Kidney (tissue), 14 donors: ENCODE results near the gene EPHA2. TPM values are rescaled to one million over a fixed set of nuclear protein-coding genes. Genes with fewer than 3 reads are reported as not detected.

Source experiments
- DNase-seq, 5 donors: peaks; one replicate each; pipeline ENCODE4 v3.0.0-alpha.2; 2013 to 2020
- FAIRE-seq: peaks from 2 replicates; lab custom pipeline; 2012; peaks lifted over from hg19 to GRCh38; lab: Jason Lieb, UNC
- H3K27ac ChIP-seq, 2 donors: one replicate each; pipeline ENCODE4 v1.7.0; 2013; ENCODE audit warnings: low read depth in 2 of 2, low read length in 2 of 2, inconsistent platforms in 1 of 2
- H3K27me3 ChIP-seq: one replicate; pipeline ENCODE4 v1.7.1; 2013; ENCODE audit warnings: low read length, inconsistent platforms; ENCODE audit not compliant: control insufficient read depth, insufficient read depth
- H3K36me3 ChIP-seq, 3 donors: one replicate each; pipeline versions ENCODE4 v1.7.0 to v1.7.1; 2013; ENCODE audit warnings: low read length in 3 of 3, control low read depth in 1 of 3, inconsistent platforms in 1 of 3; ENCODE audit not compliant: insufficient read depth in 3 of 3, control insufficient read depth in 2 of 3
- H3K4me1 ChIP-seq, 3 donors: one replicate each; pipeline versions ENCODE4 v1.7.0 to v1.7.1; 2013; ENCODE audit warnings: low read length in 3 of 3, inconsistent platforms in 1 of 3, low read depth in 1 of 3; ENCODE audit not compliant: control insufficient read depth in 2 of 3, insufficient read depth in 2 of 3
- H3K4me3 ChIP-seq, 3 donors: one replicate each; pipeline versions ENCODE4 v1.7.0 to v1.8.1; 2013; ENCODE audit warnings: low read length in 3 of 3, control low read depth in 1 of 3, inconsistent platforms in 1 of 3
- H3K9ac ChIP-seq, 3 donors: one replicate each; pipeline versions ENCODE4 v1.7.0 to v1.7.1; 2013; ENCODE audit warnings: low read length in 3 of 3, control low read depth in 1 of 3, inconsistent platforms in 1 of 3
- H3K9me3 ChIP-seq, 3 donors: one replicate each; pipeline versions ENCODE4 v1.7.0 to v1.7.1; 2013; ENCODE audit warnings: low read length in 3 of 3, control low read depth in 1 of 3, inconsistent platforms in 1 of 3; ENCODE audit not compliant: control insufficient read depth in 2 of 3, insufficient read depth in 1 of 3
- CTCF ChIP-seq: IDR thresholded peaks from 3 replicates; pipeline ENCODE4 v1.5.1; 2012; ENCODE audit warnings: mild to moderate bottlenecking, moderate library complexity, borderline replicate concordance; ENCODE audit not compliant: insufficient read depth; ENCODE audit errors: extremely low read depth
- intact Hi-C: fragments of 100-400 bp; cut with DNase I; formaldehyde crosslinking; loops from one replicate; pipeline ENCODE4 v1.11.1; 2022
- polyA plus RNA-seq: library from polyadenylated mRNA; stranded (reverse); fragments of 350-450 nt; fragmentation: Illumina TruSeq; extraction: RNeasy Lipid Tissue Mini Kit (QIAGEN cat#74804); gene quantifications from one replicate; pipeline ENCODE4 v1.2.3, GENCODE V29; 2014; ENCODE audit warnings: low read depth, low replicate concordance; ENCODE audit not compliant: insufficient read depth
- total RNA-seq: library from RNA; stranded (reverse); fragmentation: NEBNext Ultra II Directional; extraction: Animal tissue kit (Norgen Biotek cat#: 25700); gene quantifications from one replicate; pipeline ENCODE4 v1.2.1, GENCODE V29; 2021
- donor health status: control.
- donor health status: control.
- donor health status: control.
- donor health status: control.
- donor health status: control.
- donor health status: DM: yes; HTN: yes; CAD: no.
- donor health status: Normal renal cell carcinoma (clear cell type).

EPHA2 gene
- total and polyA plus RNA-seq, 2 donors from 2014 or later: 5.5 to 34.2 TPM

DNA sequence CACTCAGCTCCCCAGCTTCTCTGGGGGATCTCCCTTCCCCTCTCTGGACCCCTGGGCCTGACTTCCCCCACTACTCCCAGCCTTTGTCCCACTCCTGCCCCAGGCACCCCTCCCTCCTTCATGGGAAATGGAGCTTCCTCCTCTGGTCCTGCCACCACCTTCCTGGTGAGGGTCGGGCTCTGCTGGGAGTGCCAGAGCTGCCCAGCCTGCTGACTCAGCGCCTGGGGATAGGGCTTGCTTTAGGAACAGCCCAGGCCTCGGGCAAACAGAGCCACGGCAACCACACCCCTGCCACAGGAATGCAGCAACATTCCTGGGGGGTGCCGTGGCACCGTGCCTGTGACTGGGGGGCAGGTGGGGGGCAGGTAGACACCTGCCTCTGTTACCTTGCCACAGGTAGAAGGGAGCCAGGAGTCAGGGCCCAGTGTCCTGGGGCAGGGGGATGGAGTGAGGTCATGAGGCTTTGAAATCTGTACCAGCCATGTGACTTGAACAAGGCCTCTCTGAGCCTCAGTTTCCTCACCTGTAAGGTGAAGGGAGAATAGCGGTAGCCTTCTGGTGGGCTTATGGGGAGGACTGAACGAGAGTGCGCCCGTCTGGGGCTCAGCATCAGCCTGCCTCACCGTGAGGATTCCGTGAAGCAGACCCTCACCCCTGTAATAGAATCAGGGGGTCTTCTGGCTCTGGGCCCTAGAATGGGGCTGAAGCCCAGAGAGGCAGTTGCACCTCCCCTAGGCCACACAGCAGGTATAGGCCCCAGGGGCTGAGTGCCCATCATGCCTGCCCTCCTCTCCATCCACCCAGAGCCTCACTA, 17.8 kb upstream of the EPHA2 start:
- peaks cover 2 to 24% (median 23%) of the 10 kb centered on the region in 3 donors for H3K4me1 ChIP-seq
- DNase-seq (peak in 3 of 5 donors; percentile 63 to 95 (median 70)), FAIRE-seq (no peak)
- intact Hi-C loops: no loop called here
- TF ChIP-seq CTCF: no peak
- no peak overlapping the region for H3K9ac ChIP-seq
- no peak overlapping the region for H3K4me3 ChIP-seq
- H3K9me3 ChIP-seq: no peaks in the 10 kb centered on the region
- H3K36me3 ChIP-seq: no peaks in the 10 kb centered on the region
- H3K27ac ChIP-seq: peak overlapping the region in 1 of 2 donors; percentile 20
- no peaks in the 10 kb centered on the region for H3K27me3 ChIP-seq

- intact Hi-C loops: no loop called here
- DNase-seq (peak in 2 of 5 donors; percentile 48 to 69), FAIRE-seq (no peak)
- Histone ChIP-seq H3K27me3 (no peaks in the 10 kb centered on the region), H3K36me3 (no peaks in the 10 kb centered on the region), H3K27ac (no peak overlapping the region), H3K4me1 (peaks cover 0 to 21% (median 20%) of the 10 kb centered on the region in 3 donors), H3K4me3 (no peak overlapping the region), H3K9me3 (no peaks in the 10 kb centered on the region), H3K9ac (no peak overlapping the region)
- TF ChIP-seq CTCF: no peak
Observed at GRCh38 chr1:16172964-16173446, 17.1 kb upstream of the EPHA2 start.

DNA sequence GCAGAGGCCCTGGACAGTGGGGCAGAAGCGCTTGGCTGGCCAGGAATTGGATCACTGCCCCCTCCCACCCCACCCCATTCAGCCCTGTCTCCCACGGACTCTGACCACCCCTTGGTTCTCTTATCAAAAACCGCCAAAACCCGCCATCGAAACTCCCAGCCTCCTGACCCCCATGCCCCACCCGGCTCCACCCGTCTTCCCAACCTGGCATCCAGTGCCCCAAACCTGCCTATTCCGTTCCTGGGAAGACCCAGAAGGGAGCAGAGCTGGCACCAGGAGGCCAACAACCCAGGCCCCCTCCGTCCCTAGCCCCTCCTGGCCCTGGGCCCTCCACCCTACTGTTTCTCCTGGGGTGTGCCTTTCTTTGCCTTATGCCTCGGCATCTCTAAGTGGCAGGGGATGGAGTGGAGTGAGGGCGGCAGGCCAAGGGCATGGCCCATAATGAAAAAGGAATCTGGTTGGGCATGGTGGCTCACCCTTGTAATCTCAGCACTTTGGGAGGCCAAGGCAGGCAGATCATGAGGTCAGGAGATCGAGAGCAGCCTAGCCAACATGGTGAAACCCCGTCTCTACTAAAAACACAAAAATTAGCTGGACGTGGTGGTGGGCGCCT, 16.5 kb upstream of the EPHA2 start:
- DNase-seq (peak in 1 of 5 donors; percentile 72), FAIRE-seq (no peak)
- no peaks in the 10 kb centered on the region for H3K27me3 ChIP-seq
- H3K9me3 ChIP-seq: no peaks in the 10 kb centered on the region
- no peaks in the 10 kb centered on the region for H3K36me3 ChIP-seq
- intact Hi-C loops: no loop called here
- H3K27ac ChIP-seq: no peak overlapping the region
- peaks cover 0 to 19% (median 16%) of the 10 kb centered on the region in 3 donors for H3K4me1 ChIP-seq
- H3K9ac ChIP-seq: no peak overlapping the region
- no peak overlapping the region for H3K4me3 ChIP-seq
- TF ChIP-seq CTCF: no peak
